GM12873 (cell line): ENCODE data around the gene GRK4.

Source experiments
- CTCF ChIP-seq: IDR thresholded peaks from 2 replicates; pipeline ENCODE4 v1.5.1; 2012; ENCODE audit warnings: low read depth, mild to moderate bottlenecking, moderate library complexity, low read length, control low read depth; ENCODE audit not compliant: insufficient read depth; ENCODE audit errors: missing control alignments

Gene GRK4

GRCh38 chr4:2963175-2963965 is at the start of gene GRK4, which contains the start of gene NOP14:
Gene GRK4 (plus strand): TSS chr4:2963571. CDS start chr4:2964071, 500 bp downstream.
Gene NOP14 (minus strand): TSS chr4:2963406. CDS start chr4:2963319, 87 bp downstream.
- TF ChIP-seq CTCF = no peak

- TF ChIP-seq CTCF = no peak
These were observed 48.9 kb upstream of the GRK4 start for GRCh38 chr4:2914256-2915126.

GRCh38 chr4:2915789-2916188 is 47.6 kb upstream of the GRK4 start:
- TF ChIP-seq CTCF = no peak

GRCh38 chr4:2923141-2923551 is 40.2 kb upstream of the GRK4 start:
- TF ChIP-seq CTCF = no peak

GRCh38 chr4:2923668-2924173 is 39.6 kb upstream of the GRK4 start:
- no peak for TF ChIP-seq CTCF

GRCh38 chr4:2924286-2924685 is 39.1 kb upstream of the GRK4 start:
- no peak for TF ChIP-seq CTCF

- TF ChIP-seq CTCF = no peak
These were observed 38.5 kb upstream of the GRK4 start for GRCh38 chr4:2924765-2925301.
